Osteocyte (in vitro differentiated cells): Measurements from ENCODE around the gene BTF3L4. TPM values are rescaled to one million over a fixed set of nuclear protein-coding genes. Genes with fewer than 3 reads are reported as not detected.
"Not testable (repeated sequence)": the region's sequence is repeated elsewhere in the genome, so short reads cannot be mapped to it uniquely, and the experiment has no call there.

ENCODE experiments used
- DNase-seq: peaks from one replicate; pipeline ENCODE4 v3.0.0; 2021; ENCODE audit warnings: mixed read lengths; ENCODE audit not compliant: unreplicated experiment; ENCODE audit errors: extremely low spot score
- H3K27ac Mint-ChIP-seq: one replicate; pipeline ENCODE4 v1.8.0; 2021; ENCODE audit warnings: mild to moderate bottlenecking, mixed read lengths; ENCODE audit not compliant: unreplicated experiment
- H3K27me3 Mint-ChIP-seq: one replicate; pipeline ENCODE4 v1.8.0; 2021; ENCODE audit warnings: mixed read lengths; ENCODE audit not compliant: unreplicated experiment
- H3K36me3 Mint-ChIP-seq: one replicate; pipeline ENCODE4 v1.8.0; 2021; ENCODE audit warnings: mixed read lengths; ENCODE audit not compliant: unreplicated experiment
- H3K4me1 Mint-ChIP-seq: one replicate; pipeline ENCODE4 v1.8.0; 2021; ENCODE audit warnings: mixed read lengths; ENCODE audit not compliant: unreplicated experiment
- H3K4me3 Mint-ChIP-seq: one replicate; pipeline ENCODE4 v1.8.0; 2021; ENCODE audit warnings: mild to moderate bottlenecking, moderate library complexity, mixed read lengths; ENCODE audit not compliant: unreplicated experiment
- H3K9me3 Mint-ChIP-seq: one replicate; pipeline ENCODE4 v1.8.0; 2021; ENCODE audit warnings: mixed read lengths; ENCODE audit not compliant: unreplicated experiment
- CTCF ChIP-seq: fragments of 200-600 bp; sonication (generic); IDR thresholded peaks from 2 replicates; pipeline ENCODE4 v1.5.0; 2021; ENCODE audit warnings: antibody characterized with exemption, mild to moderate bottlenecking, moderate library complexity
- total RNA-seq: library from RNA; stranded (reverse); gene quantifications from 2 replicates; pipeline ENCODE4 v1.2.1, GENCODE V29; 2021

The BTF3L4 gene
- total RNA-seq, 1 donor from 2014 or later = 61.0 TPM

GRCh38 chr1:52059888-52060287 lies 3.8 kb downstream of the BTF3L4 start:
- Mint-ChIP-seq H3K4me1 (peaks cover 27% of the 10 kb centered on the region), H3K4me3 (no peak overlapping the region), H3K36me3 (peaks cover 20% of the 10 kb centered on the region), H3K27me3 (no peaks in the 10 kb centered on the region), H3K27ac (no peak overlapping the region), H3K9me3 (no peaks in the 10 kb centered on the region)
- no peak for TF ChIP-seq CTCF
- DNase-seq = no peak

- Mint-ChIP-seq H3K36me3 (peaks cover 20% of the 10 kb centered on the region), H3K27me3 (no peaks in the 10 kb centered on the region), H3K4me1 (peaks cover 27% of the 10 kb centered on the region), H3K27ac (no peak overlapping the region), H3K4me3 (no peak overlapping the region), H3K9me3 (no peaks in the 10 kb centered on the region)
- TF ChIP-seq CTCF = no peak
- DNase-seq = no peak
These were observed 4.7 kb downstream of the BTF3L4 start for GRCh38 chr1:52060822-52061221.

- no peaks in the 10 kb centered on the region for H3K9me3 Mint-ChIP-seq
- H3K4me3 Mint-ChIP-seq = no peak overlapping the region
- TF ChIP-seq CTCF = no peak
- H3K27me3 Mint-ChIP-seq = no peaks in the 10 kb centered on the region
- no peak for DNase-seq
- peaks cover 14% of the 10 kb centered on the region for H3K4me1 Mint-ChIP-seq
- no peak overlapping the region for H3K27ac Mint-ChIP-seq
- H3K36me3 Mint-ChIP-seq = peaks cover 30% of the 10 kb centered on the region
These were observed 7.1 kb downstream of the BTF3L4 start for GRCh38 chr1:52063192-52063591.

- H3K27me3 Mint-ChIP-seq = no peaks in the 10 kb centered on the region
- H3K36me3 Mint-ChIP-seq = peaks cover 24% of the 10 kb centered on the region
- no peaks in the 10 kb centered on the region for H3K4me1 Mint-ChIP-seq
- no peak for DNase-seq
- no peak overlapping the region for H3K4me3 Mint-ChIP-seq
- H3K27ac Mint-ChIP-seq = no peak overlapping the region
- TF ChIP-seq CTCF = no peak
- H3K9me3 Mint-ChIP-seq = no peaks in the 10 kb centered on the region
These were observed 14.6 kb downstream of the BTF3L4 start for GRCh38 chr1:52070704-52071103.

GRCh38 chr1:52072291-52072690 lies 16.2 kb downstream of the BTF3L4 start:
- no peak for DNase-seq
- Mint-ChIP-seq H3K36me3 (peaks cover 18% of the 10 kb centered on the region), H3K27me3 (no peaks in the 10 kb centered on the region), H3K9me3 (no peaks in the 10 kb centered on the region), H3K4me3 (no peak overlapping the region), H3K4me1 (no peaks in the 10 kb centered on the region), H3K27ac (no peak overlapping the region)
- no peak for TF ChIP-seq CTCF

GRCh38 chr1:52077277-52077676 lies 21.2 kb downstream of the BTF3L4 start:
- not testable (repeated sequence) for DNase-seq, H3K9me3 Mint-ChIP-seq, H3K4me3 Mint-ChIP-seq, H3K4me1 Mint-ChIP-seq, H3K27ac Mint-ChIP-seq, H3K27me3 Mint-ChIP-seq
- peaks cover 23% of the 10 kb centered on the region for H3K36me3 Mint-ChIP-seq
